Measurements from ENCODE around the gene ASAP3. TPM values are rescaled to one million over a fixed set of nuclear protein-coding genes. Genes with fewer than 3 reads are reported as not detected.

Gene ASAP3
- total RNA-seq, 2 experiments from 2014 or later, result 0.81 to 1.2 TPM

- H3K4me3 ChIP-seq (ENCODE audit: low read length), result no peak overlapping the region
- no peak for ATAC-seq (ENCODE audit: poor library complexity)
- H3K9me3 ChIP-seq (ENCODE audit: control insufficient read depth in 1 of 2, insufficient read depth in 1 of 2, low read length in 2 of 2), result no peaks in the 10 kb centered on the region
- Mint-ChIP-seq H3K27me3 (peaks cover 18% of the 10 kb centered on the region), H3K4me3 (no peak overlapping the region), H3K36me3 (ENCODE audit: low read depth) (no peaks in the 10 kb centered on the region), H3K4me1 (ENCODE audit: low read depth) (peaks cover 14% of the 10 kb centered on the region), H3K27ac (no peak overlapping the region), H3K9me3 (no peaks in the 10 kb centered on the region)
- no peak overlapping the region for H3K27ac ChIP-seq (ENCODE audit: low read depth in 1 of 2, low read length in 2 of 2)
- ChIA-PET POLR2A (no interaction called here), CTCF (no interaction called here)
- peaks cover 0 to 3% of the 10 kb centered on the region in 2 experiments for H3K27me3 ChIP-seq (ENCODE audit: control insufficient read depth in 1 of 2, insufficient read depth in 2 of 2, low read length in 2 of 2)
- no peak for TF ChIP-seq CTCF (IDR thresholded peaks at IDR 0.05)
- peaks cover 18% of the 10 kb centered on the region for H3K4me1 ChIP-seq (ENCODE audit: insufficient read depth, low read length)
- intact Hi-C loops (cut with DNase I, micrococcal nuclease), result no loop called here
- no peak for DNase-seq
- no peaks in the 10 kb centered on the region for H3K36me3 ChIP-seq (ENCODE audit: insufficient read depth, low read length)
Observed at GRCh38 chr1:23453455-23454000, 30.5 kb downstream of the ASAP3 start.

- no peaks in the 10 kb centered on the region for H3K36me3 ChIP-seq (ENCODE audit: insufficient read depth, low read length)
- peaks cover 0 to 3% of the 10 kb centered on the region in 2 experiments for H3K27me3 ChIP-seq (ENCODE audit: control insufficient read depth in 1 of 2, insufficient read depth in 2 of 2, low read length in 2 of 2)
- Mint-ChIP-seq H3K36me3 (ENCODE audit: low read depth) (no peaks in the 10 kb centered on the region), H3K4me1 (ENCODE audit: low read depth) (peaks cover 14% of the 10 kb centered on the region), H3K4me3 (no peak overlapping the region), H3K27me3 (peaks cover 18% of the 10 kb centered on the region), H3K27ac (no peak overlapping the region), H3K9me3 (no peaks in the 10 kb centered on the region)
- ATAC-seq (ENCODE audit: poor library complexity) (peak; percentile 92), DNase-seq (peak; percentile 14 to 79 (median 41))
- no peaks in the 10 kb centered on the region for H3K9me3 ChIP-seq (ENCODE audit: control insufficient read depth in 1 of 2, insufficient read depth in 1 of 2, low read length in 2 of 2)
- ChIA-PET CTCF (no interaction called here), POLR2A (interaction anchor here (0.7 to 1.2 kb wide), 4 partner anchors 10 to 77 kb away, joined by 3 to 5 read pairs (median 4); no protein-coding TSS in a partner anchor)
- TF ChIP-seq CTCF (IDR thresholded peaks at IDR 0.05), result no peak
- no peak overlapping the region for H3K27ac ChIP-seq (ENCODE audit: low read depth in 1 of 2, low read length in 2 of 2)
- peaks cover 18% of the 10 kb centered on the region for H3K4me1 ChIP-seq (ENCODE audit: insufficient read depth, low read length)
- intact Hi-C loops (cut with DNase I, micrococcal nuclease), result no loop called here
- no peak overlapping the region for H3K4me3 ChIP-seq (ENCODE audit: low read length)
Observed at GRCh38 chr1:23452011-23452411, 32.0 kb downstream of the ASAP3 start.

DNA sequence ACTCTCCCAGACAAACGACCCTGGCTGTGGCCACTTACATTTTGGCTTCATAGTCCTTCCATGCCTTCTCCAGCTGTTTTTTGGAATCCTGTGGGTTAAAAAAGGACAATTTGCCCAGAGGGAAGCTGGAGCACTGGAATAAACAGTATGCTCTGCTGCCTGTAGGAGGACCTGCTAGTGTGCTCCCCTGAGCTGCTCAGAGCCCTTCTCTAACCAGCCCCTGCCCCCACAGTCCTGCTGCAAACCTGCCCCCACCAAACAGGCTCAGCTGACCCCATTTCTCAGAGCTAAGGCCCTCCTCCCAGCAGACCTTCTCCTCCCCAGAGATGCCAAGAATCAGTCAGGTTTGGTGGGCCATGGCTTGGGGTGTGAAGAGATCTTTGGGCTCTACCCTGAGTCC, 32.5 kb downstream of the ASAP3 start:
- Mint-ChIP-seq H3K4me3 (no peak overlapping the region), H3K27me3 (peaks cover 13% of the 10 kb centered on the region), H3K9me3 (no peaks in the 10 kb centered on the region), H3K4me1 (ENCODE audit: low read depth) (peaks cover 14% of the 10 kb centered on the region), H3K36me3 (ENCODE audit: low read depth) (no peaks in the 10 kb centered on the region), H3K27ac (no peak overlapping the region)
- no peak for TF ChIP-seq CTCF (IDR thresholded peaks at IDR 0.05)
- DNase-seq (no peak), ATAC-seq (ENCODE audit: poor library complexity) (no peak)
- Histone ChIP-seq H3K27ac (ENCODE audit: low read depth in 1 of 2, low read length in 2 of 2) (no peak overlapping the region), H3K9me3 (ENCODE audit: control insufficient read depth in 1 of 2, insufficient read depth in 1 of 2, low read length in 2 of 2) (no peaks in the 10 kb centered on the region), H3K4me3 (ENCODE audit: low read length) (no peak overlapping the region), H3K27me3 (ENCODE audit: control insufficient read depth in 1 of 2, insufficient read depth in 2 of 2, low read length in 2 of 2) (peaks cover 0 to 3% of the 10 kb centered on the region in 2 experiments), H3K36me3 (ENCODE audit: insufficient read depth, low read length) (no peaks in the 10 kb centered on the region), H3K4me1 (ENCODE audit: insufficient read depth, low read length) (peaks cover 18% of the 10 kb centered on the region)
- POLR2A ChIA-PET, result interaction anchor here (1.1 to 1.2 kb wide), 2 partner anchors 10 to 29 kb away, joined by 4 to 5 read pairs; no protein-coding TSS in a partner anchor
- intact Hi-C loops (cut with DNase I, micrococcal nuclease), result no loop called here
- CTCF ChIA-PET, result no interaction called here

Data from CD4-positive, alpha-beta T cell (primary cell).